Aorta (tissue), 5 donors: ENCODE data around the gene SLC16A13. TPM values are rescaled to one million over a fixed set of nuclear protein-coding genes. Genes with fewer than 3 reads are reported as not detected.
A peak's percentile ranks its signal among the peaks of the same experiment; 100 is the strongest.
"Not testable (repeated sequence)": the region's sequence is repeated elsewhere in the genome, so short reads cannot be mapped to it uniquely, and the experiment has no call there.

Experiments used
- ATAC-seq: fragments of 200-7000 bp; cut with Tn5 transposase; one replicate; pipeline ENCODE4 v1.9.1; 2022; ENCODE audit warnings: moderate library complexity; ENCODE audit not compliant: low FRiP score
- DNase-seq, 2 donors: peaks; one replicate each; pipeline ENCODE4 v3.0.0-alpha.2; 2020
- H3K27ac ChIP-seq, 2 donors: one replicate each; pipeline ENCODE4 v1.5.1; 2013; ENCODE audit warnings: low read length in 2 of 2, mild to moderate bottlenecking in 2 of 2, moderate library complexity in 2 of 2, control low read depth in 1 of 2, inconsistent platforms in 1 of 2, low read depth in 1 of 2
- H3K27me3 ChIP-seq, 2 donors: one replicate each; pipeline ENCODE4 v1.6.1; 2013; ENCODE audit warnings: control low read depth in 1 of 2, low read length in 1 of 2, mild to moderate bottlenecking in 1 of 2, moderate library complexity in 1 of 2; ENCODE audit not compliant: insufficient read depth in 2 of 2, control insufficient read depth in 1 of 2
- H3K36me3 ChIP-seq, 2 donors: one replicate each; pipeline ENCODE4 v1.6.1; 2013; ENCODE audit warnings: control low read depth in 1 of 2, low read length in 1 of 2, mild to moderate bottlenecking in 1 of 2; ENCODE audit not compliant: insufficient read depth in 2 of 2, control insufficient read depth in 1 of 2
- H3K4me1 ChIP-seq, 2 donors: one replicate each; pipeline ENCODE4 v1.6.1; 2013; ENCODE audit warnings: low read length in 2 of 2, control low read depth in 1 of 2, mild to moderate bottlenecking in 1 of 2, moderate library complexity in 1 of 2; ENCODE audit not compliant: insufficient read depth in 2 of 2, control insufficient read depth in 1 of 2
- H3K4me3 ChIP-seq, 2 donors: one replicate each; pipeline ENCODE4 v1.5.1; 2013; ENCODE audit warnings: low read length in 2 of 2, control low read depth in 1 of 2, mild to moderate bottlenecking in 1 of 2
- H3K9me3 ChIP-seq: one replicate; pipeline ENCODE4 v1.6.1; 2013; ENCODE audit warnings: mild to moderate bottlenecking, low read length; ENCODE audit not compliant: control insufficient read depth
- WGBS, 2 donors: extraction: QIAGEN DNeasy Blood & Tissue Kit; methylation state at CpG; one replicate each; pipeline ENCODE4 v1.1.7; 2013; 5-methylcytosine and 5-hydroxymethylcytosine counted together
- intact Hi-C, 2 donors: fragments of 100-400 bp; cut with DNase I; formaldehyde crosslinking; loops; one replicate each; pipeline versions ENCODE4 v1.14.2 to v1.15.0; 2022
- long read RNA-seq, 2 donors: library from polyadenylated mRNA; unstranded; transcript quantifications; one replicate each; pipeline ENCODE4 v2.0.0, GENCODE V29; 2020 to 2021
- polyA plus RNA-seq, 2 donors: library from polyadenylated mRNA; stranded (reverse); fragments of 200-250 nt; gene quantifications; one replicate each; pipeline ENCODE4 v1.2.3, GENCODE V29; 2013
- total RNA-seq, 2 donors: library from RNA; stranded (reverse); fragmentation: NEBNext Ultra II Directional; extraction: Animal tissue kit (Norgen Biotek cat#: 25700); gene quantifications; one replicate each; pipeline ENCODE4 v1.2.1, GENCODE V29; 2021
- donor health status: healthy with polysubstance abuse.
- donor health status: Bipolar disorder and iron deficiency.
- donor health status: DM: no; HTN: no; CAD: no.
- donor health status: DM: no; HTN: no; CAD: no.
- donor health status: DM: yes; HTN: yes; CAD: no.

The SLC16A13 gene, protein sequence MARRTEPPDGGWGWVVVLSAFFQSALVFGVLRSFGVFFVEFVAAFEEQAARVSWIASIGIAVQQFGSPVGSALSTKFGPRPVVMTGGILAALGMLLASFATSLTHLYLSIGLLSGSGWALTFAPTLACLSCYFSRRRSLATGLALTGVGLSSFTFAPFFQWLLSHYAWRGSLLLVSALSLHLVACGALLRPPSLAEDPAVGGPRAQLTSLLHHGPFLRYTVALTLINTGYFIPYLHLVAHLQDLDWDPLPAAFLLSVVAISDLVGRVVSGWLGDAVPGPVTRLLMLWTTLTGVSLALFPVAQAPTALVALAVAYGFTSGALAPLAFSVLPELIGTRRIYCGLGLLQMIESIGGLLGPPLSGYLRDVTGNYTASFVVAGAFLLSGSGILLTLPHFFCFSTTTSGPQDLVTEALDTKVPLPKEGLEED
- 1 to 10 TPM; 1.3 to 2.5 TPM for total RNA-seq
- 1 to 10 TPM in 1 of 2 donors, not detected in 1; 1.0 TPM for polyA plus RNA-seq
- long read RNA-seq, donor 1, partial matches to known transcripts: 0 of 1 reads
- long read RNA-seq, donor 1, other reads (novel, unspliced or antisense): 0 of 1 reads
- long read RNA-seq, donor 2, partial matches to known transcripts: 1 of 1 reads
- long read RNA-seq, donor 2, other reads (novel, unspliced or antisense): 0 of 1 reads

DNA sequence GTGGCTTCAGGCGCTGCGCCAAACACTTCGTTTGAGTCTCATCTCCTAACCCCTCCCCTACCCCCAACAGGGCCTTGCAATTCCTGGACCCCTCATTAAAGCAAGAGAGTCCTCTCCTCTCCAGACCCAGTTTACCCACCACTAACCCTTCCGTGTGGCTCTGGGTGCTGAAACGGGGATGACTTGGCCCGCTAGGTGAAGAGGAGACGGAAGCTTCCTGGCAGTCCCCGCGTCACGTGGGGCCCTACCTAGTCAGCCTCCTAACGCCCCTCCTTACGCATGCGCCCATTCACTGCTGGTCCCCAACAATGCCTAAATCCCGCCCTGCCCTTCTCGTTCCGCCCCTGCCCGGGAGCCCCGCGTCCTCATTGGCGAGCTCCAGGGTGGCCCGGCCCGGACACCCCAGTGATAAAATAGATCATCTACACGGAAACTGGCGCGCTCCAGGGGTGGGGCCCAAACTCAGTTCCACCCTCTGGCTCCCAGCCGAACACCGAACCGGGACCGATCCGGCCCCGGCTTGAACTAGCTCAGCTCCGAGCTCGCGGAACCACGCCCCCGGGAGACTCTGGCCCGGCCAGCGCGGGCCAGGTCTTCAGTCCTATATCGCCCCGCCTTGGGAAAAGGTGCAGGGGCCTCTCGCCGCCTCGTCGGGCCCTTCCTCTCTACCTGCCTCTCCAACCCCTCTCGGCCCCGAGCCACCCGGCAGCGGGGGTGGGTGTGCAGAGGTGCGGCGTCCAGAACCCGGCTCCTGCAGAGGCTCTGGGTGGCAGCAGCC lies at the start of gene SLC16A13:
Gene SLC16A13, plus strand, starts transcription at position 425 of the 778 bp plus-strand sequence. CDS start 368 bp downstream, outside the sequence.
- Histone ChIP-seq H3K9me3 (no peaks in the 10 kb centered on the region), H3K27ac (no peak within 1 kb of the TSS), H3K27me3 (no peaks in the 10 kb centered on the region), H3K4me3 (peak within 1 kb of the TSS in 1 of 2 donors; percentile 32), H3K36me3 (no peaks in the 10 kb centered on the region), H3K4me1 (no peaks in the 10 kb centered on the region)
- intact Hi-C loops: no loop called here
- ATAC-seq (peak; percentile 94), DNase-seq (peak; percentile 94 to 96)
- WGBS, 2 donors: 1% methylated on average over 51 to 52 of the region's 52 CpGs

- peaks cover 2% of the 10 kb centered on the region for H3K9me3 ChIP-seq
- H3K4me3 ChIP-seq: no peak overlapping the region
- intact Hi-C loops: no loop called here
- H3K27ac ChIP-seq: no peak overlapping the region
- DNase-seq: no peak
- no peaks in the 10 kb centered on the region for H3K27me3 ChIP-seq
- H3K36me3 ChIP-seq: no peaks in the 10 kb centered on the region
- WGBS, 2 donors: 38 to 40% methylated on average over 3 of the region's 3 CpGs
- no peaks in the 10 kb centered on the region for H3K4me1 ChIP-seq
- ATAC-seq: no peak
Observed at GRCh38 chr17:6986676-6987075, 49.1 kb upstream of the SLC16A13 start.

GRCh38 chr17:6989779-6990178 lies 46.0 kb upstream of the SLC16A13 start:
- ATAC-seq (no peak), DNase-seq (no peak)
- Histone ChIP-seq H3K27ac (no peak overlapping the region), H3K4me1 (no peaks in the 10 kb centered on the region), H3K27me3 (no peaks in the 10 kb centered on the region), H3K4me3 (no peak overlapping the region), H3K36me3 (no peaks in the 10 kb centered on the region), H3K9me3 (peaks cover 2% of the 10 kb centered on the region)
- 58 to 71% methylated on average over 2 of the region's 2 CpGs for WGBS, 2 donors
- intact Hi-C loops: no loop called here

DNA sequence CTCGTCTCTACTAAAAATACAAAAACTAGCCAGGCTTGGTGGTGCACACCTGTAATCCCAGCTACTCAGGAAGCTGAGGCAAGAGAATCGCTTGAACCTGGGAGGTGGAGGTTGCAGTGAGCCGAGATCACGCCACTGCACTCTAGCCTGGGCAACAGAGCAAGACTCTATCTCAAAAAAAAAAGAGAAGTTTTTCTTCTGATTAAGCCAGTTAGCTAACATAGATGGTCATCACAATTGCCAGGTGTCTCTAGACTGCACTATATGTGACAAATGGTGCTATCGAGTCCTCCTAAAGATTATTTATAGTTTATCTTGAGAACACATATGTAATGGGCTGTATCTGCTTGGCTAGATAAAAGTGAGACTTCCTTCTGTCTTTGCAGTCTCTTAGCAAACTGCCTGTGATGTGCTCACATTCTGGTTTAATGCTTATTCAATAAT lies 42.2 kb upstream of the SLC16A13 start:
- H3K27ac ChIP-seq, H3K27me3 ChIP-seq, intact Hi-C loops, DNase-seq, H3K36me3 ChIP-seq, ATAC-seq, H3K4me3 ChIP-seq, H3K4me1 ChIP-seq, H3K9me3 ChIP-seq: not testable (repeated sequence)
- WGBS, 2 donors: 62 to 68% methylated on average over 5 of the region's 5 CpGs

GRCh38 chr17:6994118-6994598 lies 41.7 kb upstream of the SLC16A13 start:
- WGBS, 2 donors: 64 to 67% methylated on average over 10 of the region's 10 CpGs
- Histone ChIP-seq H3K27ac (no peak overlapping the region), H3K36me3 (no peaks in the 10 kb centered on the region), H3K27me3 (no peaks in the 10 kb centered on the region), H3K4me1 (no peaks in the 10 kb centered on the region), H3K9me3 (no peaks in the 10 kb centered on the region), H3K4me3 (no peak overlapping the region)
- ATAC-seq (no peak), DNase-seq (no peak)
- intact Hi-C loops: no loop called here

DNA sequence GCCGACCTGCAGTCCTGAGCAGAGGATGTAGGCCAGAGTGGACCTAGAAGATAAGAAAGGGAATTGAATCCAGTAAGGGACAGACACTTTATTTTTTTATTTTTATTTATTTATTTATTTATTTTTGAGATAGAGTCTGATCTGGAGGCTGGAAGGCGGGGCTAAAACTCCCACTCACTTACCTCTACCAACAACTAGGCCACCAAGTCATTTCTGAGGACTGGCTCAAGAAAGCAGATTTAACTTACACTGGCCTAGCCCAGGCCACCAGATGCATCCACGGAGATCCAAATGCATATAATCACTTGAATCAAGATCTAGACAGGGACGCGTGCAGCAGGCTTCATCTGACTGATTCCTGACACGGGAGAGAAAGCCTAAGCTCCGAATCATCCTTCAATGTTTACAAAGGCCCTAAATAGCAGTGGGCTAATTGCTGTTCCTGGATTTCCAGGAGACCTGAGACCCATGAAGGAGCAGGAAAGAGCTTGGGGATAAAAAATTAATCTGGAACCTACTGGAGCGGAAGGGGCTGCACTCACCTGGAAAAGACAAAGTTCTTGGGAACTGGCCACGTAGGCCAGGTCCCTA lies 41.1 kb upstream of the SLC16A13 start:
- intact Hi-C loops: no loop called here
- no peak for ATAC-seq

DNA sequence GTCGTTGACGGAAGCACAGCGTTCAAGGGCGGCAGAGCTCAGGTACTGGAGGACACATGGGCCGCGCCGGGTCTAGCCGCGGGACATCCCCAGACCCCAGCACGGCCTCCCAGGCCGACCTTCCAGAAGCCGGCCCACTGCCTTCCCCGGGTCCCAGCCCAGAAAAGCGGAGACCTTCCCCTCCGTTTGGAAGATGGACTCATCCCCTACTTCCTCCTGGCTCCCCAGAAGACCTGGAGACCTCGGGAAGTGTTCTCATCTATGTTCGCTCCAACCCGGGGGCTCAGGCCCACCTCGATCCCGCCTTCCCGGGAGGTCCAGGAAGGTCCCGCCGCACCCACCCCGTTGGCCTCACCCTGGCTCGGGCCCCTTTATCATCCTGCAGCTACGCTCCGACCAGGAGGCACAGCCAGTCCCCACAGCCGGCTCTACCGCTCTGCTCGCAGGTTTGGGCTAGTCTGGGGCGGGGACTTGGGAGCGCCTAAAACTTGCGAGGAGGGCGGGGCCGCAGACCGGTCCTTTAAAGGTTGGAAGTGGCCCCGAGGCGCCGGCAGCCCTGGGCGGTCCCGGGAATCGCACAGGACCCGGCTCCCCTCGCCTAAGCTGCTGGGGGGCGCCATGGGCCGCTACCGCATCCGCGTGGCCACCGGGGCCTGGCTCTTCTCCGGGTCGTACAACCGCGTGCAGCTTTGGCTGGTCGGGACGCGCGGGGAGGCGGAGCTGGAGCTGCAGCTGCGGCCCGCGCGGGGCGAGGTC lies 40.1 kb upstream of the SLC16A13 start, which contains the start of gene ALOX12:
Gene ALOX12, plus strand, starts transcription at position 550 of the 756 bp plus-strand sequence. Its CDS starts 69 bp downstream, at position 619.
- H3K27ac ChIP-seq: no peak within 1 kb of the TSS
- no peak within 1 kb of the TSS for H3K4me3 ChIP-seq
- no peaks in the 10 kb centered on the region for H3K9me3 ChIP-seq
- intact Hi-C loops: no loop called here
- DNase-seq (peak; percentile 56 to 77), ATAC-seq (peak; percentile 50)
- H3K36me3 ChIP-seq: no peaks in the 10 kb centered on the region
- no peaks in the 10 kb centered on the region for H3K27me3 ChIP-seq
- no peaks in the 10 kb centered on the region for H3K4me1 ChIP-seq
- WGBS, 2 donors: 15 to 17% methylated on average over 55 to 64 of the region's 64 CpGs

More for the DNA sequence above, 41.1 kb upstream of the SLC16A13 start:
- no peak for DNase-seq
- 87 to 90% methylated on average over 9 of the region's 9 CpGs for WGBS, 2 donors
- Histone ChIP-seq H3K27me3 (no peaks in the 10 kb centered on the region), H3K36me3 (no peaks in the 10 kb centered on the region), H3K27ac (no peak overlapping the region), H3K4me1 (no peaks in the 10 kb centered on the region), H3K4me3 (no peak overlapping the region), H3K9me3 (no peaks in the 10 kb centered on the region)
